Measurements from ENCODE around the gene HOXB5. TPM values are rescaled to one million over a fixed set of nuclear protein-coding genes. Genes with fewer than 3 reads are reported as not detected.

The HOXB5 gene
- total RNA-seq, 1 experiment from 2014 or later = 5.9 TPM

DNA sequence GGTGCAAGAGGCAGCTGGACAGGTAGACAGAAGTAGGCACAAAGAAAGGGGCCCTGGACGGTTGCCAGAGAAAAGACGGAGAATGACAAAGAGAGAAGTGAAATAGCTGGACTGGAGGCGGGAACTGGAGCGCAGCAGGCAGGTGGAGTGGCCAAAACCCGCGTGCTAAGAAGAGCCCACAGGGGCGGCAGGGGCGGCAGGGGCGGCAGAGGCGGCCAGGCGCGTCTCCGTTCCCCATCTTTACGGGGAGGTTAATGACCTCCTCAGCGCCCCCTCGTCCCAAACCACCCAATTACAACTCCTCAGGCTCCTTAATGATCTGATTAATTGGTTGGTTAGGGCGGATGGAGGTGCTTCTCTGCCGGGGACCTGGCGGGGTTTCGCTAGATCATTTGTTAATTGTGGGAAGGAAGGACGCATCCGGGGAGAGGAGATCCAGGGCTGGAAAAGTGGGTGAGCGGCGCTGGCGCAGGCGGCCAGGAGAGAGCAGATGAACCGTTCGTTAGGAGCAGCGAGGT is 48.0 kb upstream of the HOXB5 start:
- no peaks in the 10 kb centered on the region for H3K4me1 ChIP-seq (ENCODE audit: insufficient read depth, low read length, poor library complexity, severe bottlenecking)
- DNase-seq (ENCODE audit: low spot score) = no peak
- TF ChIP-seq EZH2 (IDR thresholded peaks at IDR 0.05; ENCODE audit: borderline replicate concordance, low read depth, low read length, poor library complexity, severe bottlenecking) = no peak
- TF ChIP-seq, protein P1, sequence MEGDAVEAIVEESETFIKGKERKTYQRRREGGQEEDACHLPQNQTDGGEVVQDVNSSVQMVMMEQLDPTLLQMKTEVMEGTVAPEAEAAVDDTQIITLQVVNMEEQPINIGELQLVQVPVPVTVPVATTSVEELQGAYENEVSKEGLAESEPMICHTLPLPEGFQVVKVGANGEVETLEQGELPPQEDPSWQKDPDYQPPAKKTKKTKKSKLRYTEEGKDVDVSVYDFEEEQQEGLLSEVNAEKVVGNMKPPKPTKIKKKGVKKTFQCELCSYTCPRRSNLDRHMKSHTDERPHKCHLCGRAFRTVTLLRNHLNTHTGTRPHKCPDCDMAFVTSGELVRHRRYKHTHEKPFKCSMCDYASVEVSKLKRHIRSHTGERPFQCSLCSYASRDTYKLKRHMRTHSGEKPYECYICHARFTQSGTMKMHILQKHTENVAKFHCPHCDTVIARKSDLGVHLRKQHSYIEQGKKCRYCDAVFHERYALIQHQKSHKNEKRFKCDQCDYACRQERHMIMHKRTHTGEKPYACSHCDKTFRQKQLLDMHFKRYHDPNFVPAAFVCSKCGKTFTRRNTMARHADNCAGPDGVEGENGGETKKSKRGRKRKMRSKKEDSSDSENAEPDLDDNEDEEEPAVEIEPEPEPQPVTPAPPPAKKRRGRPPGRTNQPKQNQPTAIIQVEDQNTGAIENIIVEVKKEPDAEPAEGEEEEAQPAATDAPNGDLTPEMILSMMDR (conservative IDR thresholded peaks at IDR 0.05; ENCODE audit: low read depth, low read length) = no peak
- intact Hi-C loops (cut with micrococcal nuclease; ENCODE audit: unreplicated experiment) = no loop called here
- no peak overlapping the region for H3K4me3 ChIP-seq (ENCODE audit: low read depth, low read length, poor library complexity, severe bottlenecking)
- no peaks in the 10 kb centered on the region for H3K9me3 ChIP-seq (ENCODE audit: low read depth, low read length, poor library complexity, severe bottlenecking)
- ChIA-PET CTCF (interaction anchor here (0.9 kb wide), 1 partner anchor 19 kb away, joined by 8 read pairs; no protein-coding TSS in a partner anchor), POLR2A (ENCODE audit: low non-redundant PET) (no interaction called here)
- peaks cover 22% of the 10 kb centered on the region for H3K27me3 ChIP-seq (replicated peaks; ENCODE audit: insufficient read depth, low read depth, low read length, poor library complexity)
- H3K27ac ChIP-seq (ENCODE audit: low read depth, low read length, poor library complexity, severe bottlenecking) = no peak overlapping the region
- no TSS peak for BruUV-seq (replicated peaks)
- H3K36me3 ChIP-seq (ENCODE audit: insufficient read depth, low read length, poor library complexity, severe bottlenecking) = no peaks in the 10 kb centered on the region

- TF ChIP-seq EZH2 (IDR thresholded peaks at IDR 0.05; ENCODE audit: borderline replicate concordance, low read depth, low read length, poor library complexity, severe bottlenecking) = no peak
- TF ChIP-seq, protein P1 (conservative IDR thresholded peaks at IDR 0.05; ENCODE audit: low read depth, low read length) = no peak
- intact Hi-C loops (cut with micrococcal nuclease; ENCODE audit: unreplicated experiment) = no loop called here
- Histone ChIP-seq H3K4me1 (ENCODE audit: insufficient read depth, low read length, poor library complexity, severe bottlenecking) (no peaks in the 10 kb centered on the region), H3K9me3 (ENCODE audit: low read depth, low read length, poor library complexity, severe bottlenecking) (no peaks in the 10 kb centered on the region), H3K27ac (ENCODE audit: low read depth, low read length, poor library complexity, severe bottlenecking) (no peak overlapping the region), H3K36me3 (ENCODE audit: insufficient read depth, low read length, poor library complexity, severe bottlenecking) (no peaks in the 10 kb centered on the region), H3K27me3 (replicated peaks; ENCODE audit: insufficient read depth, low read depth, low read length, poor library complexity) (peaks cover 22% of the 10 kb centered on the region), H3K4me3 (ENCODE audit: low read depth, low read length, poor library complexity, severe bottlenecking) (no peak overlapping the region)
- no TSS peak for BruUV-seq (replicated peaks)
- ChIA-PET CTCF (interaction anchor here (0.6 to 1.1 kb wide), 3 partner anchors 20 to 525 kb away, joined by 3 to 8 read pairs (median 4); no protein-coding TSS in a partner anchor), POLR2A (ENCODE audit: low non-redundant PET) (no interaction called here)
- DNase-seq (ENCODE audit: low spot score) = no peak
Measured at GRCh38 chr17:48640858-48641180, 47.2 kb upstream of the HOXB5 start.

- H3K36me3 ChIP-seq (ENCODE audit: insufficient read depth, low read length, poor library complexity, severe bottlenecking) = no peaks in the 10 kb centered on the region
- H3K4me3 ChIP-seq (ENCODE audit: low read depth, low read length, poor library complexity, severe bottlenecking) = no peak overlapping the region
- H3K27me3 ChIP-seq (replicated peaks; ENCODE audit: insufficient read depth, low read depth, low read length, poor library complexity) = peaks cover 22% of the 10 kb centered on the region
- no TSS peak for BruUV-seq (replicated peaks)
- ChIA-PET POLR2A (ENCODE audit: low non-redundant PET) (no interaction called here), CTCF (interaction anchor here (0.6 to 1.1 kb wide), 3 partner anchors 21 to 524 kb away, joined by 3 to 8 read pairs (median 4); no protein-coding TSS in a partner anchor)
- no peak for DNase-seq (ENCODE audit: low spot score)
- no peak overlapping the region for H3K27ac ChIP-seq (ENCODE audit: low read depth, low read length, poor library complexity, severe bottlenecking)
- H3K4me1 ChIP-seq (ENCODE audit: insufficient read depth, low read length, poor library complexity, severe bottlenecking) = no peaks in the 10 kb centered on the region
- intact Hi-C loops (cut with micrococcal nuclease; ENCODE audit: unreplicated experiment) = no loop called here
- no peak for TF ChIP-seq EZH2 (IDR thresholded peaks at IDR 0.05; ENCODE audit: borderline replicate concordance, low read depth, low read length, poor library complexity, severe bottlenecking)
- TF ChIP-seq, protein P1 (conservative IDR thresholded peaks at IDR 0.05; ENCODE audit: low read depth, low read length) = no peak
- no peaks in the 10 kb centered on the region for H3K9me3 ChIP-seq (ENCODE audit: low read depth, low read length, poor library complexity, severe bottlenecking)
Measured at GRCh38 chr17:48639982-48640857, 46.6 kb upstream of the HOXB5 start.
